GM12865 (cell line): ENCODE data around the gene CTBP1.

Experiments
- DNase-seq: peaks from one replicate; pipeline ENCODE4 v3.0.0; 2010; ENCODE audit warnings: low read depth
- H3K4me3 ChIP-seq: 2 replicates; pipeline ENCODE4 v1.5.1; 2011; ENCODE audit warnings: mild to moderate bottlenecking, low read depth, low read length, control low read depth
- CTCF ChIP-seq: IDR thresholded peaks from 2 replicates; pipeline ENCODE4 v1.5.1; 2011; ENCODE audit warnings: low read length, control low read depth, low read depth, inconsistent platforms; ENCODE audit not compliant: insufficient read depth; ENCODE audit errors: missing control alignments

CTBP1 gene

GRCh38 chr4:1236103-1236641 lies 12.8 kb downstream of the CTBP1 start:
- no peak overlapping the region for H3K4me3 ChIP-seq
- no peak for DNase-seq
- no peak for TF ChIP-seq CTCF

GRCh38 chr4:1235381-1236102 lies 13.4 kb downstream of the CTBP1 start:
- TF ChIP-seq CTCF = no peak
- no peak overlapping the region for H3K4me3 ChIP-seq
- DNase-seq = no peak

GRCh38 chr4:1234811-1235292 lies 14.1 kb downstream of the CTBP1 start:
- H3K4me3 ChIP-seq = no peak overlapping the region
- no peak for TF ChIP-seq CTCF
- DNase-seq = no peak

- DNase-seq = no peak
- TF ChIP-seq CTCF = no peak
- no peak overlapping the region for H3K4me3 ChIP-seq
Observed at GRCh38 chr4:1234309-1234695, 14.6 kb downstream of the CTBP1 start.

GRCh38 chr4:1233641-1234308 lies 15.2 kb downstream of the CTBP1 start:
- no peak for TF ChIP-seq CTCF
- no peak overlapping the region for H3K4me3 ChIP-seq
- DNase-seq = no peak

GRCh38 chr4:1232661-1233621 lies 16.0 kb downstream of the CTBP1 start:
- no peak for TF ChIP-seq CTCF
- no peak overlapping the region for H3K4me3 ChIP-seq
- DNase-seq = no peak
